Hepatocyte (in vitro differentiated cells): Measurements from ENCODE around the gene MPHOSPH9.

ENCODE experiments used
- CTCF ChIP-seq: fragments of 200-600 bp; sonication (generic); IDR thresholded peaks from 2 replicates; pipeline ENCODE4 v1.5.1; 2016; ENCODE audit warnings: antibody characterized with exemption, mild to moderate bottlenecking; ENCODE audit not compliant: poor library complexity
- EZH2 ChIP-seq: fragments of 200-600 bp; sonication (generic); IDR thresholded peaks from 2 replicates; pipeline ENCODE4 v1.6.1; 2016; ENCODE audit warnings: antibody characterized with exemption, mild to moderate bottlenecking, borderline replicate concordance

DNA sequence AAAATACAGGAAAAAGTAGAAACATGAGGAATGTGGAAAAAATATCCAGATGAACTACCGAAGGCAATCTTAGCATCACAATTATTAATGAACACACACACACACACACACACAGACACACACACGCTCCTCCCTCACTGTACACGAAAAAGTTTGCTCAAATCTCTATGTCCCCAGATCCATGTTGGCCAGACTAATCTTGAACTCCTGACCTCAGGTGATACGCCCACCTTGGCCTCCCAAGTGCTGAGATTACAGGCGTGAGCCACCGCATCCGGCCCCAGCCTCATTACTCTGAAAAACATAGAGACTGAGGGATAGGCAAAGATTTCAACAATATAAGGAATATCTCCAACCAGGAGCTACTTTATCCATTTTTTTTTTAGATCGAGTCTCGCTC lies 99.2 kb downstream of the MPHOSPH9 start:
- TF ChIP-seq CTCF (no peak), EZH2 (no peak)
